HEK293 (cell line): Measurements from ENCODE around the gene ADAMTS13.
A peak's percentile ranks its signal among the peaks of the same experiment; 100 is the strongest.

Experiments used
- GLIS1 ChIP-seq: fragments of 450-650 bp; formaldehyde crosslinking; IDR thresholded peaks from 2 replicates; pipeline ENCODE4 v1.5.1; 2016; ENCODE audit warnings: missing biosample characterization, missing genetic modification characterization
- INSM2 ChIP-seq: fragments of 450-650 bp; formaldehyde crosslinking; IDR thresholded peaks from 2 replicates; pipeline ENCODE4 v1.5.1; 2016; ENCODE audit warnings: missing biosample characterization, missing genetic modification characterization
- OVOL3 ChIP-seq: fragments of 450-650 bp; formaldehyde crosslinking; IDR thresholded peaks from 2 replicates; pipeline ENCODE4 v1.5.1; 2016; ENCODE audit warnings: missing biosample characterization, missing genetic modification characterization
- PRDM6 ChIP-seq: fragments of 450-650 bp; formaldehyde crosslinking; IDR thresholded peaks from 2 replicates; pipeline ENCODE4 v1.5.1; 2017; ENCODE audit warnings: missing biosample characterization, missing genetic modification characterization
- TCF7L2 ChIP-seq: IDR thresholded peaks from 2 replicates; pipeline ENCODE4 v1.6.1; 2011; ENCODE audit warnings: low read depth, mild to moderate bottlenecking, inconsistent platforms, low read length, moderate library complexity, borderline replicate concordance
- TRIM28 ChIP-seq: IDR thresholded peaks from 2 replicates; pipeline ENCODE4 v1.6.1; 2011; ENCODE audit warnings: low read length, control low read depth, borderline replicate concordance
- WT1 ChIP-seq: fragments of 450-650 bp; formaldehyde crosslinking; IDR thresholded peaks from 2 replicates; pipeline ENCODE4 v1.5.1; 2016; ENCODE audit warnings: missing biosample characterization, missing genetic modification characterization
- YY1 ChIP-seq: fragments of 450-650 bp; formaldehyde crosslinking; IDR thresholded peaks from 2 replicates; pipeline ENCODE4 v1.5.1; 2018; ENCODE audit warnings: missing biosample characterization, missing genetic modification characterization
- YY2 ChIP-seq: fragments of 450-650 bp; formaldehyde crosslinking; IDR thresholded peaks from 2 replicates; pipeline ENCODE4 v1.5.1; 2016; ENCODE audit warnings: missing biosample characterization, missing genetic modification characterization
- ZBTB20 ChIP-seq: fragments of 450-650 bp; formaldehyde crosslinking; IDR thresholded peaks from 2 replicates; pipeline ENCODE4 v1.5.1; 2016; ENCODE audit warnings: missing biosample characterization, missing genetic modification characterization
- ZBTB6 ChIP-seq: fragments of 450-650 bp; formaldehyde crosslinking; IDR thresholded peaks from 2 replicates; pipeline ENCODE4 v1.5.1; 2017; ENCODE audit warnings: missing biosample characterization, missing genetic modification characterization
- ZIC2 ChIP-seq: fragments of 450-650 bp; formaldehyde crosslinking; IDR thresholded peaks from 2 replicates; pipeline ENCODE4 v1.5.1; 2016; ENCODE audit warnings: missing biosample characterization, missing genetic modification characterization
- ZNF146 ChIP-seq: fragments of 450-650 bp; formaldehyde crosslinking; IDR thresholded peaks from 2 replicates; pipeline ENCODE4 v1.5.1; 2016; ENCODE audit warnings: missing biosample characterization, missing genetic modification characterization
- ZNF18 ChIP-seq: fragments of 450-650 bp; formaldehyde crosslinking; IDR thresholded peaks from 2 replicates; pipeline ENCODE4 v1.5.1; 2016; ENCODE audit warnings: missing biosample characterization, missing genetic modification characterization
- ZNF221 ChIP-seq: fragments of 450-650 bp; formaldehyde crosslinking; IDR thresholded peaks from 2 replicates; pipeline ENCODE4 v1.5.1; 2017; ENCODE audit warnings: missing biosample characterization, missing genetic modification characterization, borderline replicate concordance
- ZNF24 ChIP-seq: fragments of 450-650 bp; formaldehyde crosslinking; IDR thresholded peaks from 2 replicates; pipeline ENCODE4 v1.5.1; 2016; ENCODE audit warnings: missing biosample characterization, missing genetic modification characterization
- ZNF324 ChIP-seq: fragments of 450-650 bp; formaldehyde crosslinking; IDR thresholded peaks from 2 replicates; pipeline ENCODE4 v1.5.1; 2016; ENCODE audit warnings: missing biosample characterization, missing genetic modification characterization
- ZNF426 ChIP-seq: fragments of 450-650 bp; formaldehyde crosslinking; IDR thresholded peaks from 2 replicates; pipeline ENCODE4 v1.5.1; 2017; ENCODE audit warnings: missing biosample characterization, missing genetic modification characterization, mild to moderate bottlenecking, inconsistent platforms, moderate library complexity
- ZNF529 ChIP-seq: fragments of 450-650 bp; formaldehyde crosslinking; IDR thresholded peaks from 2 replicates; pipeline ENCODE4 v1.5.1; 2017; ENCODE audit warnings: missing genetic modification characterization, missing biosample characterization; ENCODE audit not compliant: insufficient replicate concordance
- ZNF544 ChIP-seq: fragments of 450-650 bp; formaldehyde crosslinking; IDR thresholded peaks from 2 replicates; pipeline ENCODE4 v1.5.0; 2017; ENCODE audit warnings: missing biosample characterization, missing genetic modification characterization
- ZNF548 ChIP-seq: fragments of 450-650 bp; formaldehyde crosslinking; IDR thresholded peaks from 2 replicates; pipeline ENCODE4 v1.5.1; 2016; ENCODE audit warnings: missing biosample characterization, missing genetic modification characterization
- ZNF561 ChIP-seq: fragments of 450-650 bp; IDR thresholded peaks from 2 replicates; pipeline ENCODE4 v1.5.1; 2018; ENCODE audit warnings: missing biosample characterization, missing genetic modification characterization, borderline replicate concordance
- ZNF580 ChIP-seq: fragments of 450-650 bp; formaldehyde crosslinking; IDR thresholded peaks from 2 replicates; pipeline ENCODE4 v1.5.1; 2016; ENCODE audit warnings: missing biosample characterization, missing genetic modification characterization
- ZNF658 ChIP-seq: fragments of 450-650 bp; formaldehyde crosslinking; IDR thresholded peaks from 2 replicates; pipeline ENCODE4; 2016; ENCODE audit warnings: missing biosample characterization, missing genetic modification characterization
- ZNF677 ChIP-seq: fragments of 450-650 bp; IDR thresholded peaks from 2 replicates; pipeline ENCODE4 v1.5.0; 2018; ENCODE audit warnings: missing biosample characterization, mild to moderate bottlenecking, missing genetic modification characterization, moderate library complexity
- ZNF768 ChIP-seq: fragments of 450-650 bp; formaldehyde crosslinking; IDR thresholded peaks from 2 replicates; pipeline ENCODE4 v1.5.1; 2018; ENCODE audit warnings: missing biosample characterization, mild to moderate bottlenecking, missing genetic modification characterization
- ZNF776 ChIP-seq: fragments of 450-650 bp; formaldehyde crosslinking; IDR thresholded peaks from 2 replicates; pipeline ENCODE4 v1.5.0; 2017; ENCODE audit warnings: missing biosample characterization, missing genetic modification characterization, borderline replicate concordance
- ZNF785 ChIP-seq: fragments of 450-650 bp; formaldehyde crosslinking; IDR thresholded peaks from 2 replicates; pipeline ENCODE4 v1.5.1; 2016; ENCODE audit warnings: missing biosample characterization, missing genetic modification characterization
- ZNF830 ChIP-seq: fragments of 450-650 bp; IDR thresholded peaks from 2 replicates; pipeline ENCODE4 v1.5.0; 2018; ENCODE audit warnings: missing biosample characterization, missing genetic modification characterization, low read depth, mild to moderate bottlenecking, moderate library complexity
- ZNF837 ChIP-seq: fragments of 450-650 bp; formaldehyde crosslinking; IDR thresholded peaks from 2 replicates; pipeline ENCODE4 v1.5.1; 2016; ENCODE audit warnings: missing biosample characterization, missing genetic modification characterization
- TF ChIP-seq, protein P1 (sequence below): fragments of 450-650 bp; formaldehyde crosslinking; IDR thresholded peaks from 2 replicates; pipeline ENCODE4 v1.5.1; 2016; ENCODE audit warnings: missing biosample characterization, missing genetic modification characterization
- TF ChIP-seq, protein P2 (sequence below): fragments of 450-650 bp; formaldehyde crosslinking; IDR thresholded peaks from 2 replicates; pipeline ENCODE4 v1.5.1; 2016; ENCODE audit warnings: missing biosample characterization, missing genetic modification characterization

ADAMTS13 gene

GRCh38 chr9:133484671-133485437 is 62.7 kb downstream of the ADAMTS13 start (continued):
- TF ChIP-seq, protein P1, sequence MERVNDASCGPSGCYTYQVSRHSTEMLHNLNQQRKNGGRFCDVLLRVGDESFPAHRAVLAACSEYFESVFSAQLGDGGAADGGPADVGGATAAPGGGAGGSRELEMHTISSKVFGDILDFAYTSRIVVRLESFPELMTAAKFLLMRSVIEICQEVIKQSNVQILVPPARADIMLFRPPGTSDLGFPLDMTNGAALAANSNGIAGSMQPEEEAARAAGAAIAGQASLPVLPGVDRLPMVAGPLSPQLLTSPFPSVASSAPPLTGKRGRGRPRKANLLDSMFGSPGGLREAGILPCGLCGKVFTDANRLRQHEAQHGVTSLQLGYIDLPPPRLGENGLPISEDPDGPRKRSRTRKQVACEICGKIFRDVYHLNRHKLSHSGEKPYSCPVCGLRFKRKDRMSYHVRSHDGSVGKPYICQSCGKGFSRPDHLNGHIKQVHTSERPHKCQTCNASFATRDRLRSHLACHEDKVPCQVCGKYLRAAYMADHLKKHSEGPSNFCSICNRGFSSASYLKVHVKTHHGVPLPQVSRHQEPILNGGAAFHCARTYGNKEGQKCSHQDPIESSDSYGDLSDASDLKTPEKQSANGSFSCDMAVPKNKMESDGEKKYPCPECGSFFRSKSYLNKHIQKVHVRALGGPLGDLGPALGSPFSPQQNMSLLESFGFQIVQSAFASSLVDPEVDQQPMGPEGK (tag by site-specific recombination) = 0 out of 2 replicates have a peak, but pooled peaks have one; percentile 53
- TF ChIP-seq ZBTB20 (no peak), OVOL3 (tag by site-specific recombination) (no peak), ZNF776 (no peak), ZNF18 (tag by site-specific recombination) (no peak), YY1 (tag by site-specific recombination) (no peak), ZNF24 (tag by site-specific recombination) (no peak), ZNF658 (tag by site-specific recombination) (no peak), TCF7L2 (no peak), ZNF324 (tag by site-specific recombination) (no peak), ZNF677 (no peak), WT1 (tag by site-specific recombination) (no peak), TRIM28 (no peak), ZNF580 (tag by site-specific recombination) (no peak), YY2 (tag by site-specific recombination) (no peak), GLIS1 (tag by site-specific recombination) (peak; percentile 95), ZNF837 (no peak), ZNF785 (no peak), ZNF529 (tag by site-specific recombination) (no peak), ZNF146 (tag by site-specific recombination) (no peak), ZNF768 (no peak), ZBTB6 (tag by site-specific recombination) (no peak), ZNF830 (tag by site-specific recombination) (no peak), ZNF426 (no peak), INSM2 (tag by site-specific recombination) (no peak), ZNF544 (tag by site-specific recombination) (no peak), PRDM6 (tag by site-specific recombination) (no peak), ZNF221 (tag by site-specific recombination) (no peak), ZNF548 (no peak), ZIC2 (tag by site-specific recombination) (peak; percentile 98), ZNF561 (tag by site-specific recombination) (no peak)
- TF ChIP-seq, protein P2, sequence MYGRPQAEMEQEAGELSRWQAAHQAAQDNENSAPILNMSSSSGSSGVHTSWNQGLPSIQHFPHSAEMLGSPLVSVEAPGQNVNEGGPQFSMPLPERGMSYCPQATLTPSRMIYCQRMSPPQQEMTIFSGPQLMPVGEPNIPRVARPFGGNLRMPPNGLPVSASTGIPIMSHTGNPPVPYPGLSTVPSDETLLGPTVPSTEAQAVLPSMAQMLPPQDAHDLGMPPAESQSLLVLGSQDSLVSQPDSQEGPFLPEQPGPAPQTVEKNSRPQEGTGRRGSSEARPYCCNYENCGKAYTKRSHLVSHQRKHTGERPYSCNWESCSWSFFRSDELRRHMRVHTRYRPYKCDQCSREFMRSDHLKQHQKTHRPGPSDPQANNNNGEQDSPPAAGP (tag by site-specific recombination) = 0 out of 2 replicates have a peak, but pooled peaks have one; percentile 41
